Activated CD8-positive, alpha-beta memory T cell treated with anti-CD3 and anti-CD28 coated beads, Interleukin-2, amount 10 ng/mL, durations not matched to agents 7 days and 5 days (primary cell): ENCODE data around the gene ETFA. TPM values are rescaled to one million over a fixed set of nuclear protein-coding genes. Genes with fewer than 3 reads are reported as not detected.

Experiments used
- ATAC-seq: fragments of 150-1000 bp; cut with Tn5 transposase; one replicate; pipeline ENCODE4 v1.10.0; 2021; ENCODE audit warnings: moderate library complexity
- CTCF ChIA-PET: fragments of 350-600 bp; sonication (Branson Sonifier 250); formaldehyde crosslinking; loops from one replicate; lab custom pipeline; 2021; ENCODE audit warnings: antibody characterized with exemption; lab: Charles Lee
- DNase-seq: peaks from one replicate; pipeline ENCODE4 v3.0.0-alpha.2; 2020
- H3K27ac Mint-ChIP-seq: one replicate; pipeline ENCODE4 v1.8.0; 2021; ENCODE audit warnings: mild to moderate bottlenecking, mixed read lengths
- H3K27me3 Mint-ChIP-seq: one replicate; pipeline ENCODE4 v1.8.0; 2021; ENCODE audit warnings: mixed read lengths
- H3K36me3 Mint-ChIP-seq: one replicate; pipeline ENCODE4 v1.8.0; 2021; ENCODE audit warnings: mild to moderate bottlenecking, mixed read lengths
- H3K4me1 Mint-ChIP-seq: one replicate; pipeline ENCODE4 v1.8.0; 2021; ENCODE audit warnings: mixed read lengths
- H3K4me3 Mint-ChIP-seq: one replicate; pipeline ENCODE4 v1.8.0; 2021; ENCODE audit warnings: mild to moderate bottlenecking, moderate library complexity, mixed read lengths
- H3K9me3 Mint-ChIP-seq: one replicate; pipeline ENCODE4 v1.8.0; 2022; ENCODE audit warnings: low read depth, mixed read lengths
- total RNA-seq, 2 experiments: library from RNA; stranded (reverse); gene quantifications; one replicate each; pipeline ENCODE4 v1.2.3, GENCODE V29; 2021

Gene ETFA
- total RNA-seq, 2 experiments from 2014 or later, result 119 to 142 TPM

GRCh38 chr15:76337696-76338485 is 26.6 kb upstream of the ETFA start:
- H3K27me3 Mint-ChIP-seq, result peaks cover 64% of the 10 kb centered on the region
- DNase-seq, result no peak
- peaks cover 19% of the 10 kb centered on the region for H3K36me3 Mint-ChIP-seq
- H3K4me1 Mint-ChIP-seq, result peaks cover 62% of the 10 kb centered on the region
- no peak overlapping the region for H3K27ac Mint-ChIP-seq
- CTCF ChIA-PET, result interaction anchor here (1.6 kb wide), 1 partner anchor 14 kb away, joined by 4 read pairs; no protein-coding TSS in a partner anchor
- H3K4me3 Mint-ChIP-seq, result peak overlapping the region; percentile 76
- no peaks in the 10 kb centered on the region for H3K9me3 Mint-ChIP-seq
- no peak for ATAC-seq

- peaks cover 19% of the 10 kb centered on the region for H3K36me3 Mint-ChIP-seq
- H3K27ac Mint-ChIP-seq, result peak overlapping the region; percentile 44
- peaks cover 61% of the 10 kb centered on the region for H3K4me1 Mint-ChIP-seq
- CTCF ChIA-PET, result interaction anchor here (1.0 to 1.6 kb wide), 2 partner anchors 15 to 637 kb away, joined by 3 to 4 read pairs; no protein-coding TSS in a partner anchor
- no peak for ATAC-seq
- H3K4me3 Mint-ChIP-seq, result peak overlapping the region; percentile 76
- peak; percentile 48 for DNase-seq
- H3K9me3 Mint-ChIP-seq, result no peaks in the 10 kb centered on the region
- H3K27me3 Mint-ChIP-seq, result peaks cover 64% of the 10 kb centered on the region
Observed at GRCh38 chr15:76337059-76337695, 25.9 kb upstream of the ETFA start.

- H3K4me1 Mint-ChIP-seq, result peaks cover 54% of the 10 kb centered on the region
- H3K36me3 Mint-ChIP-seq, result peaks cover 12% of the 10 kb centered on the region
- H3K27me3 Mint-ChIP-seq, result peaks cover 57% of the 10 kb centered on the region
- peak; percentile 77 for ATAC-seq
- peak; percentile 94 for DNase-seq
- H3K9me3 Mint-ChIP-seq, result no peaks in the 10 kb centered on the region
- H3K4me3 Mint-ChIP-seq, result peak within 1 kb of the TSS; percentile 76
- CTCF ChIA-PET, result interaction anchor here (0.8 to 2.1 kb wide), 8 partner anchors 8 to 638 kb away, joined by 3 to 6 read pairs (median 4); no protein-coding TSS in a partner anchor
- peak within 1 kb of the TSS; percentile 88 for H3K27ac Mint-ChIP-seq
Observed at GRCh38 chr15:76336254-76337058, 25.2 kb upstream of the ETFA start, which contains the start of gene ISL2. ISL2 (plus strand) TSS chr15:76336773; CDS start chr15:76336884, 111 bp downstream.

- Mint-ChIP-seq H3K9me3 (no peaks in the 10 kb centered on the region), H3K27me3 (peaks cover 50% of the 10 kb centered on the region), H3K4me3 (peak overlapping the region; percentile 76), H3K4me1 (peaks cover 49% of the 10 kb centered on the region), H3K27ac (peak overlapping the region; percentile 88), H3K36me3 (peaks cover 11% of the 10 kb centered on the region)
- DNase-seq (peak; percentile 59), ATAC-seq (peak; percentile 22)
- CTCF ChIA-PET, result interaction anchor here (0.8 to 2.1 kb wide), 11 partner anchors 9 to 638 kb away, joined by 3 to 6 read pairs (median 3); no protein-coding TSS in a partner anchor
Observed at GRCh38 chr15:76335307-76336253, 24.3 kb upstream of the ETFA start.

GRCh38 chr15:76334438-76335306 is 23.4 kb upstream of the ETFA start:
- DNase-seq (peak; percentile 38), ATAC-seq (no peak)
- CTCF ChIA-PET, result interaction anchor here (0.7 to 2.1 kb wide), 10 partner anchors 10 to 432 kb away, joined by 3 to 7 read pairs (median 4); no protein-coding TSS in a partner anchor
- Mint-ChIP-seq H3K4me1 (peaks cover 40% of the 10 kb centered on the region), H3K4me3 (peak overlapping the region; percentile 76), H3K9me3 (no peaks in the 10 kb centered on the region), H3K27me3 (peaks cover 47% of the 10 kb centered on the region), H3K36me3 (peaks cover 8% of the 10 kb centered on the region), H3K27ac (peak overlapping the region; percentile 88)

GRCh38 chr15:76333720-76334437 is 22.6 kb upstream of the ETFA start:
- no peak overlapping the region for H3K27ac Mint-ChIP-seq
- DNase-seq (peak; percentile 40), ATAC-seq (no peak)
- CTCF ChIA-PET, result interaction anchor here (1.0 to 1.9 kb wide), 7 partner anchors 10 to 143 kb away, joined by 3 to 7 read pairs (median 5); no protein-coding TSS in a partner anchor
- H3K36me3 Mint-ChIP-seq, result peaks cover 6% of the 10 kb centered on the region
- H3K4me3 Mint-ChIP-seq, result no peak overlapping the region
- H3K4me1 Mint-ChIP-seq, result peaks cover 36% of the 10 kb centered on the region
- H3K9me3 Mint-ChIP-seq, result no peaks in the 10 kb centered on the region
- H3K27me3 Mint-ChIP-seq, result peaks cover 46% of the 10 kb centered on the region

GRCh38 chr15:76333309-76333708 is 22.0 kb upstream of the ETFA start:
- H3K27ac Mint-ChIP-seq, result no peak overlapping the region
- no peaks in the 10 kb centered on the region for H3K9me3 Mint-ChIP-seq
- peaks cover 31% of the 10 kb centered on the region for H3K4me1 Mint-ChIP-seq
- H3K36me3 Mint-ChIP-seq, result peaks cover 2% of the 10 kb centered on the region
- peaks cover 46% of the 10 kb centered on the region for H3K27me3 Mint-ChIP-seq
- no peak for ATAC-seq
- H3K4me3 Mint-ChIP-seq, result no peak overlapping the region
- CTCF ChIA-PET, result interaction anchor here (0.6 to 1.9 kb wide), 8 partner anchors 10 to 143 kb away, joined by 3 to 7 read pairs (median 4); no protein-coding TSS in a partner anchor
- peak; percentile 25 for DNase-seq

GRCh38 chr15:76332796-76333195 is 21.5 kb upstream of the ETFA start:
- Mint-ChIP-seq H3K4me1 (peaks cover 31% of the 10 kb centered on the region), H3K4me3 (no peak overlapping the region), H3K9me3 (no peaks in the 10 kb centered on the region), H3K27ac (no peak overlapping the region), H3K27me3 (peaks cover 51% of the 10 kb centered on the region), H3K36me3 (peaks cover 2% of the 10 kb centered on the region)
- CTCF ChIA-PET, result interaction anchor here (0.6 to 1.9 kb wide), 3 partner anchors 9 to 143 kb away, joined by 3 to 7 read pairs (median 3); no protein-coding TSS in a partner anchor
- DNase-seq (peak; percentile 25), ATAC-seq (no peak)

- peaks cover 8% of the 10 kb centered on the region for H3K4me1 Mint-ChIP-seq
- H3K27ac Mint-ChIP-seq, result no peak overlapping the region
- no peak overlapping the region for H3K4me3 Mint-ChIP-seq
- DNase-seq (no peak), ATAC-seq (no peak)
- CTCF ChIA-PET, result interaction anchor here (1.0 to 1.9 kb wide), 3 partner anchors 15 to 140 kb away, joined by 4 to 8 read pairs (median 5); partner anchors contain the start of gene ETFA
- H3K9me3 Mint-ChIP-seq, result no peaks in the 10 kb centered on the region
- H3K27me3 Mint-ChIP-seq, result peaks cover 54% of the 10 kb centered on the region
- no peaks in the 10 kb centered on the region for H3K36me3 Mint-ChIP-seq
Observed at GRCh38 chr15:76330080-76330680, 18.9 kb upstream of the ETFA start.

- peaks cover under 1% of the 10 kb centered on the region for H3K4me1 Mint-ChIP-seq
- H3K36me3 Mint-ChIP-seq, result no peaks in the 10 kb centered on the region
- H3K9me3 Mint-ChIP-seq, result no peaks in the 10 kb centered on the region
- ATAC-seq (no peak), DNase-seq (no peak)
- no peak overlapping the region for H3K27ac Mint-ChIP-seq
- peaks cover 60% of the 10 kb centered on the region for H3K27me3 Mint-ChIP-seq
- H3K4me3 Mint-ChIP-seq, result no peak overlapping the region
- CTCF ChIA-PET, result interaction anchor here (1.9 kb wide), 1 partner anchor 138 kb away, joined by 8 read pairs; no protein-coding TSS in a partner anchor
Observed at GRCh38 chr15:76328958-76329357, 17.7 kb upstream of the ETFA start.
